WTC11 (cell line): ENCODE data around the gene TSHZ3.

Source experiments
- TEAD1 ChIP-seq: sonication (generic); formaldehyde crosslinking; IDR thresholded peaks from 2 replicates; pipeline ENCODE4 v1.8.0; 2022; ENCODE audit warnings: mild to moderate bottlenecking, missing genetic modification reagents
- TF ChIP-seq, protein P1 (sequence below): fragments of 200-600 bp; IDR thresholded peaks from 2 replicates; pipeline ENCODE4 v1.8.0; 2022; ENCODE audit warnings: antibody characterized with exemption

DNA sequence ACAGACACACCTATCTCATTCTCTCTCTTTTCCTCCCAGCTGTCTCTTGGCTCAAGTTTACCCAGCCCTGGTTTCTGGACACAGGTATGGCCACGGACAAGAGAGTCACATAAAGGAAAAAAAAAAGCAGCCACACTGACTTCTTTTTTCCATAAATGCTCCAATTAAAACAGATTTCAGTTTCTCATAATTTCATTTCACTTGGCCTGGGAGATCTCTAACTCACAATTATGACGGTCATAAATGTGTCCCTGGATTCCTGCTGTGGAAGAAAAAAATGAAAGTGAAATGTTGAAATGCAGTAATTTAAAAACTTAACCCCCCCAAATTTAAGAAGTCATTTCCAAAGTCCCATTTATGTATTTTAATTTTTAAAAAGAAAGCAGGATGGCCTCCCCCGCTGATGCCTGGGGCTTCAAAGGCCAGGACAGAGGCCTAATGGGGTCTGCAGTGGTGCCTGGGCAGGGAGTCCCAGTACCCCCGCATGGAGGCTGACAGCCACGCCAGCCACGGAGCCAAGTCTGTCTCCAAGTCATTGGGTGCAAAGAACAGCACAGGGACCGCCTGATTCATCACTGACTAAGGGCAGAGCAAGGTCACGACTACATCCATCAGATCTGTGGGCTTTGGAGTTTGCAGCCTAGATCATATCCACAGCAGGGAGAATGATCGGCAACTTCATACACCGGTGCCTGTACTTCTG, 79.7 kb downstream of the TSHZ3 start:
- TF ChIP-seq, protein P1, sequence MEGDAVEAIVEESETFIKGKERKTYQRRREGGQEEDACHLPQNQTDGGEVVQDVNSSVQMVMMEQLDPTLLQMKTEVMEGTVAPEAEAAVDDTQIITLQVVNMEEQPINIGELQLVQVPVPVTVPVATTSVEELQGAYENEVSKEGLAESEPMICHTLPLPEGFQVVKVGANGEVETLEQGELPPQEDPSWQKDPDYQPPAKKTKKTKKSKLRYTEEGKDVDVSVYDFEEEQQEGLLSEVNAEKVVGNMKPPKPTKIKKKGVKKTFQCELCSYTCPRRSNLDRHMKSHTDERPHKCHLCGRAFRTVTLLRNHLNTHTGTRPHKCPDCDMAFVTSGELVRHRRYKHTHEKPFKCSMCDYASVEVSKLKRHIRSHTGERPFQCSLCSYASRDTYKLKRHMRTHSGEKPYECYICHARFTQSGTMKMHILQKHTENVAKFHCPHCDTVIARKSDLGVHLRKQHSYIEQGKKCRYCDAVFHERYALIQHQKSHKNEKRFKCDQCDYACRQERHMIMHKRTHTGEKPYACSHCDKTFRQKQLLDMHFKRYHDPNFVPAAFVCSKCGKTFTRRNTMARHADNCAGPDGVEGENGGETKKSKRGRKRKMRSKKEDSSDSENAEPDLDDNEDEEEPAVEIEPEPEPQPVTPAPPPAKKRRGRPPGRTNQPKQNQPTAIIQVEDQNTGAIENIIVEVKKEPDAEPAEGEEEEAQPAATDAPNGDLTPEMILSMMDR = no peak
- TF ChIP-seq TEAD1 (CRISPR knock-in tag) = no peak
